Fibroblast of peridontal ligament (primary cell): ENCODE measurements around the gene PRKCB.
"Not testable (repeated sequence)": the region's sequence is repeated elsewhere in the genome, so short reads cannot be mapped to it uniquely, and the experiment has no call there.

Experiments
- DNase-seq: peaks from one replicate; pipeline ENCODE4 v3.0.0-alpha.2; 2010; ENCODE audit errors: extremely low read depth

Gene PRKCB

GRCh38 chr16:24087891-24088410 lies 252.2 kb downstream of the PRKCB start:
- no peak for DNase-seq

GRCh38 chr16:24088767-24089166 lies 253.0 kb downstream of the PRKCB start:
- no peak for DNase-seq

- no peak for DNase-seq
Measured at GRCh38 chr16:24091125-24091524, 255.3 kb downstream of the PRKCB start.

- DNase-seq = no peak
Measured at GRCh38 chr16:24093049-24093448, 257.3 kb downstream of the PRKCB start.

GRCh38 chr16:24094660-24095059 lies 258.9 kb downstream of the PRKCB start:
- no peak for DNase-seq

GRCh38 chr16:24098896-24099295 lies 263.1 kb downstream of the PRKCB start:
- DNase-seq = no peak

DNA sequence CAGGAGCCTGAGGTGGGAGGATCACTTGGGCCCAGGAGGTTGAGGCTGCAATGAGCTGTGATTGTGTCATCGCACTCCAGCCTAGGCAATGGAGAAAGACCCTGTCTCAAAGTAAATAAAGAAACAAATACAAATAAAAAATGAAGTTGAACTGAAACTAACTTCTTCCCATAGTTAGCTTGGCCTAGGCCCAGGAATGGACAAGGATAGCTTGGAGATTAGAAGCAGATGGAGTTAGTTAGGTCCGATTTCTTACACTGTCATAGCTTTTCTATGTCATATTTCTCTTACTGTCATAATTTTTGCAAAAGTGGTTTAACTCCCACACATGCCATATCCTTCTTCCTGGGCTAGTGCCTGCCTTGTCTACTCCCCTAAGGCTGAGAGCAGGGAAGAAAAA lies 265.6 kb downstream of the PRKCB start:
- DNase-seq = no peak

DNA sequence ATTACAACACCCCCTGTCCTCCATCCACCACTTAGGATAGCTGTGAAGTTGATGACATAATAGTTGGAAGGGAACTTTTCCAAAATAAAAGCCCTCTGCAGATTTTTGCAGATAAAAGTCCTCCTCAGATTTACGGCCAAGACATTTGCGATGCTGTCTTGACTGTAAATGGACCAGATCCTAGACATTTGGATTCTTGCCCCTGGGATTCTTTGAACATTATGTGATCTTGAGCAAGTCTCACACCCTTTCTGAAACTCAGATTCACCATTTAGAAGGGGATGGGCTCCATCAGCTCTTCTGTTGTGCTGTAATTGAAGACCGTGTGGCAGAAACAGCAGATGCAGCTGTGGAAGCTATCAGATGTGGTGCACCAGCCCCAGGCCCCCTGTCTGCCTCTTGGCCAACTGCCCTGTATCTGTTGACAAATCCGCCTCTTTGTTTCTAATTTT lies 266.5 kb downstream of the PRKCB start:
- DNase-seq = no peak

- not testable (repeated sequence) for DNase-seq
Measured at GRCh38 chr16:24105471-24105870, 269.7 kb downstream of the PRKCB start.

GRCh38 chr16:24108090-24108489 lies 272.3 kb downstream of the PRKCB start:
- not testable (repeated sequence) for DNase-seq

GRCh38 chr16:24111724-24112302 lies 276.0 kb downstream of the PRKCB start:
- no peak for DNase-seq

DNA sequence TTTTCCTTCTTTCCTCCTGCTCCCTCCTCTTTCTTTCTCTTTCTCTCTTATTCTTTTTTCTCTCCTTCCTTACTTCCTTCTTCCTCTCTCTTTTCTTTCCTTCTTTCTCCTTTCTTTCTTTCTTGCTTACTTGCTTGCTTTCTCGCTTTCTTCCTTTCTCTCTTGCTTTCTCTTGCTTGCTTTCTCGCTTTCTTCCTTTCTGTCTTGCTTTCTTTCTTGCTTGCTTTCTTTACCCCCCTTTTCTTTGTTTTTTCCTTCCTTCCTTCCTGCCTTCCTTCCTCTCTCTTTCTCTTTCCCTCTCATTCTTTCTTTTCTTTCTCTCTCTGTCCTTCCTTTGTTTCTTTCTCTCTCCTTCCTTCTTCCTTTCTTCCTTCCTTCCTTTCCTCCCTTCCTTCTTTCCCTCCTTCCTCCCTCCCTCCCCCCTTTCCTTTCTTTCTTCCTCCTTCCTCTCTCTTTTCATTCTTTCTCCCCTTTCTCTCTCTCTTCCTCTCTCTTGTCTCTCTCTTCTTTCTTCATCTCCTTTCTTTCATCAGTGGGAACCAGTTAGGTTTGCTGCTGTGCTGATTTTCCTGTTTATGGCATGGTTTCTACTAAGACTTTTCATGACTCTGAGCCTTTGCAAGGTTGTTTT lies 277.4 kb downstream of the PRKCB start:
- DNase-seq = no peak

- DNase-seq = no peak
Measured at GRCh38 chr16:24114876-24115275, 279.1 kb downstream of the PRKCB start.

- DNase-seq = no peak
Measured at GRCh38 chr16:24116046-24116776, 280.4 kb downstream of the PRKCB start.

GRCh38 chr16:24116989-24117388 lies 281.2 kb downstream of the PRKCB start:
- DNase-seq = no peak

- DNase-seq = no peak
Measured at GRCh38 chr16:24117680-24118079, 281.9 kb downstream of the PRKCB start.

DNA sequence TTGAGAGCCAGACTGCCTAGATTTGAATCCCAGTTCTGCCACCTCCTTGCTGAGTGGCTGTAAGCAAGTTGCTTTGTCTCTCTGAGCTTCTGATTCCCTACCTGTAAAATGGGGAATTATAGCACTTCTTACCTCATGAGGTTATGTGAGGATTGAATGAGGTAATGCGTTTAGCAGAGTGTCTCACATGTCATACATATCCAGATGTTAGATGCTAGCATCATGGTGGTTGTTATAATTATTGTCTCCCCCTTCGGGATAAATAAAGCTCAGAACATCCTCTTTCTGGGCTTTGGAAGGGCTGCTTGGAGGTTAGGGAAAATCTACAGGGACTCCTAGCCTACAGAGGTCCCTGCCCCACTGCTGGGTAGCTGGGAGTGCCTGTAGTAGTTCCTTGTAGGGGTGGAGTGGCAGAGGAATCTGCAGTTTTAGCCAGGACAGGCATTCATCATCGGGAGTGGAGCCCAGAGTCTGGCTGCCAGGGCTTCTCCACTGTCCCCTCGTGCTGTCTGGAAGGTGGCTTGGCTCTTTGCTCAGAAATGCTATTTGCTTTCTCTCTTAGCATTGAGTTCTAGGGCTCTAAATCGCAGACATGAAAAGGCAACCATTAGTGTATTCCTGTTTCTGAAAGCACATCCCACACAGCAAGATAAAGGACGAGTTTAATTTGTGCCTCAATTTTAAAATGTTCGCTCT lies 282.5 kb downstream of the PRKCB start:
- no peak for DNase-seq

DNA sequence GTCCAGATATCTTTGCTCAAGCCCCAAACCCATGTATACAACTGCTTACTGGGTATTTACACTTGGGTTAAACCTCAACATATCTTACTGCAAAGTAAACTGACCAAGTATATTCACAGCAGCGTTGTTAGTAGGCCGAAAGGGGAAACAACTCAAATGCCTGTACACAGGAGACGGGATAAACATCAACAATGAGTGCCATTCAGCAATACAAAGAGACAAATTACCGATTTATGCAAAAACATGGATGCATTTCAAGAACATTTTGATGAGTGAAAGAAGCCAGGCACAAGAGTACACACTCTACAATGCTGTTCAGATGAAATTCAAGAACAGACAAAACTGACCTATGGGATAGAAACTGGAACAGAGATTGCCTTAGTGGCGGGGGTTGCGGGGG lies 284.0 kb downstream of the PRKCB start:
- DNase-seq = no peak

GRCh38 chr16:24123275-24123674 lies 287.5 kb downstream of the PRKCB start:
- DNase-seq = no peak

GRCh38 chr16:24124291-24124690 lies 288.5 kb downstream of the PRKCB start:
- no peak for DNase-seq

DNA sequence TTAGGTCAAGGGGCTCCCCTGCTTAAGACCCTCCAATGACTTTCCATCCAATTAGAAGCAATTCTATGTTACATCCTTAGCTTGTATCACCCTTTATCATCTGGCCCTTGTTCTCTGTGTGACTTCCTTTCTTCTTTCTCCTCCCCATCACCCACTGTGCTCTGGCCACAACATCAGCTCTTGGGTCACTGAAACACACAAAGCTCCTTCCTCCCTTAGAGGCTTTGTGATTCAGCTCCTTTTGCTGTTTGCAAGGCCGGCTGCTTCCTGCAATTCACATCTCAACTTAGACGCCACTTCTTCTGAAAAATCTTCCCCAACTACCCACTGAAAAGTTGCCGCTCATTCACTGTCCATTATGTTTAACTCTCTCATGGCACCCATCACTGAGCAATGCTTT lies 289.4 kb downstream of the PRKCB start:
- DNase-seq = no peak

DNA sequence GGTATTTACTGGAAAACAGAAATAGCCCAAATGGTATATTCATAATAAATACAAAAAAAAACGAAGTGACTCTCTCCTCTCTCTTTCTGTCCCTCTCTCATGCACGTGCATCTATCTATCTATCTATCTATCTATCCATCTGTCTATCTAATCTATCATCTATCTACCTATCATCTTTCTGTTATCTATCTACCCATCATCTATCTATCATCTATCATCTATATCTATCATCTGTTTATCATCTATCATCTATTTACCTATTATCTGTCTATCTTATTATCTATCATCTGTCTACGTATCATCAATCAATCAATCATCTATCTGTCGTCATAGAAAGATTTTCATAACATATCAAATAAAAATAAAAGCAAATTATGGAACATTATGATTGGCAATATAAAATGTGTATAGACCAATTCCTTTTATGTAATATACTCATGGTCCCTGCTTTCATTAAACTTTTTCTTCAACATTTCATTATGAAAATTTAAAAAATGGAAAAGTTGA lies 293.7 kb downstream of the PRKCB start:
- DNase-seq = no peak
